HG03439 (cell line): ENCODE data around the gene PPP2R5E.

ENCODE experiments used
- ATAC-seq: cut with Tn5 transposase; IDR thresholded peaks from one replicate; pipeline ENCODE4 v1.9.1; 2021; ENCODE audit warnings: mild to moderate bottlenecking, moderate library complexity; ENCODE audit not compliant: unreplicated experiment

PPP2R5E gene

GRCh38 chr14:63474111-63474510, 69.1 kb downstream of the PPP2R5E start:
- no peak for ATAC-seq

- no peak for ATAC-seq
Measured at GRCh38 chr14:63472986-63473788, 70.0 kb downstream of the PPP2R5E start.

- ATAC-seq: peak; percentile 89
Measured at GRCh38 chr14:63470962-63471793, 72.0 kb downstream of the PPP2R5E start.

GRCh38 chr14:63468294-63468693, 74.9 kb downstream of the PPP2R5E start:
- ATAC-seq: no peak

- no peak for ATAC-seq
Measured at GRCh38 chr14:63467440-63468072, 75.6 kb downstream of the PPP2R5E start.

GRCh38 chr14:63465347-63465746, 77.8 kb downstream of the PPP2R5E start:
- ATAC-seq: no peak

GRCh38 chr14:63460680-63461369, 82.4 kb downstream of the PPP2R5E start:
- ATAC-seq: no peak

GRCh38 chr14:63459738-63460137, 83.4 kb downstream of the PPP2R5E start:
- ATAC-seq: no peak

- no peak for ATAC-seq
Measured at GRCh38 chr14:63457498-63457897, 85.7 kb downstream of the PPP2R5E start.

GRCh38 chr14:63454863-63455622, 88.1 kb downstream of the PPP2R5E start:
- ATAC-seq: no peak

- ATAC-seq: no peak
Measured at GRCh38 chr14:63454436-63454835, 88.7 kb downstream of the PPP2R5E start.

GRCh38 chr14:63453443-63453936, 89.7 kb downstream of the PPP2R5E start:
- no peak for ATAC-seq

- ATAC-seq: no peak
Measured at GRCh38 chr14:63452796-63453195, 90.4 kb downstream of the PPP2R5E start.

- no peak for ATAC-seq
Measured at GRCh38 chr14:63448841-63449240, 94.3 kb downstream of the PPP2R5E start.

GRCh38 chr14:63444588-63444987, 98.6 kb downstream of the PPP2R5E start:
- ATAC-seq: no peak

- no peak for ATAC-seq
Measured at GRCh38 chr14:63443988-63444387, 99.2 kb downstream of the PPP2R5E start.

GRCh38 chr14:63443361-63443760, 99.8 kb downstream of the PPP2R5E start:
- ATAC-seq: no peak

- ATAC-seq: peak; percentile 62
Measured at GRCh38 chr14:63438065-63438757, 105.0 kb downstream of the PPP2R5E start.

- no peak for ATAC-seq
Measured at GRCh38 chr14:63436286-63437098, 106.7 kb downstream of the PPP2R5E start.
